Measurements from ENCODE around the gene RAI1. TPM values are rescaled to one million over a fixed set of nuclear protein-coding genes. Genes with fewer than 3 reads are reported as not detected.

Gene RAI1
- total and polyA plus RNA-seq, 10 of the 15 experiments (the other 5 are each of a cell fraction or from before 2014, with no cell fraction given) = 0.66 to 37.7 (median 6.0) TPM

DNA sequence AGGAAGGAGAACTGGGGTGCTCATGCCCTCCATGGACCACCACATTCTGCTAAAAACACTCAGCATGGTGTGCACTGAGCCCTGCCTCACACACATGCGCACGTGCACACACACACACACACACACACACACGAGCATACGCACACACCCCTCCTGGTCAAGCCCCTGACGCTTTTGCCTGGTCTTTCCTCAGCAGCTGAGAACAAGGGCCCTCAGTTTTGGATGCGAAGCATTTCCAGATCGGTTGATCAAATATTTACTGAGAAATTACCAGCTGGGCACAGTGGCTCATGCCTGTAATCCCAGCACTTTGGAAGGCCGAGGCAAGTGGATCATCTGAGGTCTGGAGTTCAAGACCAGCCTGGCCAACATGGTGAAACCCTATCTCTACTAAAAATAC, 20.1 kb upstream of the RAI1 start (continued):
- TF ChIP-seq CBX3 (IDR thresholded peaks at IDR 0.05; ENCODE audit: borderline replicate concordance, low read depth) (no peak), SMAD1 (IDR thresholded peaks at IDR 0.05; ENCODE audit: low read depth, partially characterized antibody) (no peak), ZNF24 (IDR thresholded peaks at IDR 0.05) (no peak), HDAC2 (IDR thresholded peaks at IDR 0.05) (no peak), KLF5 (IDR thresholded peaks at IDR 0.05; ENCODE audit: partially characterized antibody) (no peak)

DNA sequence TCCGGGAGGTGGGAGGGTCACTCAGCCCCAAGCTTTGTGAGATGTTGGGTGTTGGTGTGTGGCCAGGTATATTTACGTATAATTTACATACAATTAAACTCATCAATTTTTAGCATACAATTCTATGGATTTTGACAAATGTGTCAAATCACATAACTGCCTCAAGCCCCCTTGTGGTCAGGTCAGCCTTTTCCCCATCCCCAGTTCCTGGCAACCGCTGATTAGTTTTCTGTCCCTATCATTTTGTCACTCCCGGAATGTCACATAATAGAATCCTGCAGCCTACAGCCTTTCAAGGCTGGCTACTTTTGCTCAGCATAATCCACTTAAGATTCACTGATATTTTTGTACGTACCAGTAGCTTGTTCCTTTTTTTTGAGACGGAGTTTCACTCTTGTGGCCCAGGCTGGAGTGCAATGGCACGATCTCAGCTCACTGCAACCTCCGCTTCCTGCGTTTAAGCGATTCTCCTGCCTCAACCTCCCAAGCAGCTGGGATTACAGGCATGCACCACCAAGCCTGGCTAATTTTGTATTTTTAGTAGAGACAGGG, 19.3 kb upstream of the RAI1 start:
- FAIRE-seq = no peak
- no peak overlapping the region for H3K27ac ChIP-seq (ENCODE audit: control insufficient read depth, insufficient read depth)
- 21% methylated on average over 10 of the region's 10 CpGs for WGBS (ENCODE audit: insufficient coverage, insufficient replicate concordance, low lambda C conversion rate, missing lambda C conversion rate)
- intact Hi-C loops (cut with micrococcal nuclease; ENCODE audit: unreplicated experiment) (no loop called here), in situ Hi-C loops (cut with MboI) (no loop called here)
- no peaks in the 10 kb centered on the region for H3K79me2 ChIP-seq (ENCODE audit: control insufficient read depth, insufficient read depth, low read length)
- H4K20me1 ChIP-seq (ENCODE audit: control insufficient read depth, insufficient read depth) = no peaks in the 10 kb centered on the region
- H3K9ac ChIP-seq (ENCODE audit: control insufficient read depth, insufficient read depth, low read length) = no peak overlapping the region
- no peaks in the 10 kb centered on the region for H3K36me3 ChIP-seq (ENCODE audit: control insufficient read depth in 2 of 2, insufficient read depth in 2 of 2, low read length in 1 of 2)
- peaks cover 28% of the 10 kb centered on the region for H3K4me1 ChIP-seq (ENCODE audit: control insufficient read depth, insufficient read depth, low read length)
- RAD21 ChIA-PET (ENCODE audit: unreplicated experiment) = no interaction called here
- no peak for DNase-seq (ENCODE audit: low read depth, low spot score)
- CTCF ChIA-PET = interaction anchor here (0.9 kb wide), 3 partner anchors 9 to 94 kb away, joined by 3 to 5 read pairs (median 3); no protein-coding TSS in a partner anchor
- peak overlapping the region; percentile 57; the same call in 1 of the 2 replicates for H3K4me2 ChIP-seq (ENCODE audit: control insufficient read depth, insufficient read depth)
- ATAC-seq = no peak
- no TSS peak for BruUV-seq (replicated peaks)
- no peak overlapping the region for H2AFZ ChIP-seq (ENCODE audit: control insufficient read depth, low read depth, low read length)
- POLR2A ChIA-PET = no interaction called here
- SMC1A ChIA-PET (ENCODE audit: uncharacterized antibody, unreplicated experiment) = interaction anchor here (0.6 kb wide), 1 partner anchor 182 kb away, joined by 3 read pairs; no protein-coding TSS in a partner anchor
- TF ChIP-seq IKZF2 (IDR thresholded peaks at IDR 0.05) = peak in 1 of 2 experiments; percentile 27; a peak in 2 of 4 replicates
- TF ChIP-seq, protein P1, sequence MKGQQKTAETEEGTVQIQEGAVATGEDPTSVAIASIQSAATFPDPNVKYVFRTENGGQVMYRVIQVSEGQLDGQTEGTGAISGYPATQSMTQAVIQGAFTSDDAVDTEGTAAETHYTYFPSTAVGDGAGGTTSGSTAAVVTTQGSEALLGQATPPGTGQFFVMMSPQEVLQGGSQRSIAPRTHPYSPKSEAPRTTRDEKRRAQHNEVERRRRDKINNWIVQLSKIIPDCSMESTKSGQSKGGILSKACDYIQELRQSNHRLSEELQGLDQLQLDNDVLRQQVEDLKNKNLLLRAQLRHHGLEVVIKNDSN (IDR thresholded peaks at IDR 0.05; ENCODE audit: borderline replicate concordance, extremely low read length, insufficient read depth, low read depth, low read length) = no peak
- TF ChIP-seq PML (IDR thresholded peaks at IDR 0.05; ENCODE audit: low read length) = no peak
- TF ChIP-seq SPI1 (IDR thresholded peaks at IDR 0.05; ENCODE audit: borderline replicate concordance, insufficient read depth, low read depth, low read length) = peak; percentile 12; the same call in 1 of the 2 replicates
- H3K9me3 ChIP-seq (replicated peaks; ENCODE audit: control insufficient read depth, insufficient read depth, low read length) = peaks cover 6% of the 10 kb centered on the region; the same call in 1 of the 3 replicates
- H3K27me3 ChIP-seq (replicated peaks in 1 of 2; ENCODE audit: control insufficient read depth in 2 of 2, insufficient read depth in 2 of 2, low read length in 1 of 2) = no peaks in the 10 kb centered on the region; a peak in 1 of 4 replicates
- H3K4me3 ChIP-seq = no peak overlapping the region
